AG10803 (cell line): ENCODE data around the gene PPM1D.

Experiments used
- DNase-seq: peaks from one replicate; pipeline ENCODE4 v3.0.0; 2010; ENCODE audit warnings: low read depth
- H3K4me3 ChIP-seq: 2 replicates; pipeline ENCODE4 v1.5.1; 2011; ENCODE audit warnings: mild to moderate bottlenecking, low read length, control low read depth
- TF ChIP-seq, protein P1 (sequence below): conservative IDR thresholded peaks from 2 replicates; pipeline ENCODE4 v1.5.1; 2011; ENCODE audit warnings: mild to moderate bottlenecking, low read length, control low read depth, inconsistent platforms

Gene PPM1D

DNA sequence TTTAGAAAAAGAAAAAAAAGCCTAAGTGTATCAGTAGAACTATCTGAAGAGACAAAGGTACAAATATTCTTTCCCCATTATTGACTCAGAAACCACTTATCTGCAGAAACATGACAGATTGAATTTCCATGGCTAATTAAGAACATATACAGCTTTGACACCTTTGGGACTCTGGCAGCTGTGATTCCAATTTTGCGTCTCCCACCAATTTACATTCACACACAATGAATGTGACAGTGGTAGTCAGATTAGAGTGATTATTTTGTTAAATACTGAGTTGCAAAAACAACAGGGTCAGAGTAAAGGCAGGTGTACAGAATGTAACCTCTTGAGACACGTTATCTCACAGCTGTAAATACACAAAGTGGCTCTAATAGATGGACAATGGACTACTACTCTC is 5.3 kb upstream of the PPM1D start:
- H3K4me3 ChIP-seq: no peak overlapping the region
- DNase-seq: no peak
- TF ChIP-seq, protein P1, sequence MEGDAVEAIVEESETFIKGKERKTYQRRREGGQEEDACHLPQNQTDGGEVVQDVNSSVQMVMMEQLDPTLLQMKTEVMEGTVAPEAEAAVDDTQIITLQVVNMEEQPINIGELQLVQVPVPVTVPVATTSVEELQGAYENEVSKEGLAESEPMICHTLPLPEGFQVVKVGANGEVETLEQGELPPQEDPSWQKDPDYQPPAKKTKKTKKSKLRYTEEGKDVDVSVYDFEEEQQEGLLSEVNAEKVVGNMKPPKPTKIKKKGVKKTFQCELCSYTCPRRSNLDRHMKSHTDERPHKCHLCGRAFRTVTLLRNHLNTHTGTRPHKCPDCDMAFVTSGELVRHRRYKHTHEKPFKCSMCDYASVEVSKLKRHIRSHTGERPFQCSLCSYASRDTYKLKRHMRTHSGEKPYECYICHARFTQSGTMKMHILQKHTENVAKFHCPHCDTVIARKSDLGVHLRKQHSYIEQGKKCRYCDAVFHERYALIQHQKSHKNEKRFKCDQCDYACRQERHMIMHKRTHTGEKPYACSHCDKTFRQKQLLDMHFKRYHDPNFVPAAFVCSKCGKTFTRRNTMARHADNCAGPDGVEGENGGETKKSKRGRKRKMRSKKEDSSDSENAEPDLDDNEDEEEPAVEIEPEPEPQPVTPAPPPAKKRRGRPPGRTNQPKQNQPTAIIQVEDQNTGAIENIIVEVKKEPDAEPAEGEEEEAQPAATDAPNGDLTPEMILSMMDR: no peak

DNA sequence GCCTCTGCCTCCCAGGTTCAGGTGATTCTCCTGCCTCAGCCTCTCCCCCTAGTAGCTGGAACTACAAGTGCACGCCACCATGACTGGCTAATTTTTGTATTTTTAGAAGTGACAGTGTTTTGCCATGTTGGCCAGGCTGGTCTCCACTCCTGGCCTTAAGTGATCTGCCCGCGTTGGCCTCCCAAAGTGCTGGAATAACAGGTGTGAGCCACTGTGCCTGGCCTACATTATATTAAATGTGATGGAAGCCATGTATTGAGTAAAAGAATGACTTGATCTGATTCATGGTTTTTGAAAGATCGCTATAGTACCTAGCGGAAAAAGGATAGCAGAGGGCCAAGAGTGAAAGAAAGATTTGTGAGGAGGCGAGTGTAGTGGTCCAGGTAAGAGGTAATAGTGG is 2.7 kb upstream of the PPM1D start:
- no peak for DNase-seq
- no peak overlapping the region for H3K4me3 ChIP-seq
- TF ChIP-seq, protein P1: no peak

DNA sequence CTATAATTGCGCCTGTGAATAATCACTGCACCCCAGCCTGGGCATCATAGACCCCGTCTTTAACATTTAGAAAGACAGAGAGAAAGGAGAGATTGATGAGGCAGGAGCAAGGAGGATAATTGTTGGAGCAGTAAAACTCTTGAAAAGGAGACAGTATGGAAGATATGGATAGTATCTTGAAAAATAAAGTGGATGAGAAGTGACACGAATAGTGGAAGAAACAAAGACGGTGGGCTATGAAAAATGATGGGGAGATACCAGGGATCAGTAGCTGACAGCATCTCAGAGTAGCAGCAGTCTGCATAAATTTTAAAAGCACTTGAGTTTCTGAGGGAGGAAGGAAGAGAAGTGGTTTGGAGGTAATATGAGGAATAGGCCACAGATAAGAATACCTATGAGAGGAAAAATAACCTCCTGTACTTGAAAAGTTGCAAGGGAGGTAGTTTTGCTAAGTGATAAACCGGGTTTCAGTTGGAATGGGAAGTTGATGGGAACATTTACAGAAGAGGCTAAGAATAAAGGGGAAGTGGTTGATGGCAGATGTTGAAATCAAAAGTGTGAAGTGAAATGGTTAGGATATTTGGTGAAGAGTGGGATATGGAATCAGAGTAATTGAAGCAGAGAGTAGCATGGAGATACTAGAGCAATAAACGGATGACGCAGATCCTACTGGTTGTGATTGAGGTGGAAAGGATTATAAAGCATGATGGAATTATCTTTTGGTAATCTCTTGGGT is 1.8 kb upstream of the PPM1D start:
- no peak overlapping the region for H3K4me3 ChIP-seq
- no peak for DNase-seq
- TF ChIP-seq, protein P1: no peak

DNA sequence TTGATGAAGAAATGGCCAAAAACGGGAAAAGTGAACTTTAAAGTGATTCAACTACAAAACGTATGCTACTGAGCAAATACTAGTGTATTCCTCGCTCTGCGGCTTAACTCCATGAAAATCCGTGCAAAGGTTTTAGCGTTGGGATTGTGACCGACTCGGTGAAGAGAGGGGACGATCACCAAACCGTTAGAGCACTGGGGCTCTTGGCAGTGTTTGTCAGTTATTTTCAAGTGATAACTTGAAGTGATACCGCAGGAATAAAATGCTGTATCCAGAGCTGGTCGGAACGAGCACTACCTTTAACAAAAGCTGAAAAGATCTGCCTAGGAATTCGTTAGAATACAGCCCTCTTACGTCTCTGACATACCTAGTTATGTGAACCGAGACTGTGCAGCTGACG is 773 bp upstream of the PPM1D start:
- TF ChIP-seq, protein P1: no peak
- peak overlapping the region; percentile 92 for H3K4me3 ChIP-seq
- DNase-seq: no peak

DNA sequence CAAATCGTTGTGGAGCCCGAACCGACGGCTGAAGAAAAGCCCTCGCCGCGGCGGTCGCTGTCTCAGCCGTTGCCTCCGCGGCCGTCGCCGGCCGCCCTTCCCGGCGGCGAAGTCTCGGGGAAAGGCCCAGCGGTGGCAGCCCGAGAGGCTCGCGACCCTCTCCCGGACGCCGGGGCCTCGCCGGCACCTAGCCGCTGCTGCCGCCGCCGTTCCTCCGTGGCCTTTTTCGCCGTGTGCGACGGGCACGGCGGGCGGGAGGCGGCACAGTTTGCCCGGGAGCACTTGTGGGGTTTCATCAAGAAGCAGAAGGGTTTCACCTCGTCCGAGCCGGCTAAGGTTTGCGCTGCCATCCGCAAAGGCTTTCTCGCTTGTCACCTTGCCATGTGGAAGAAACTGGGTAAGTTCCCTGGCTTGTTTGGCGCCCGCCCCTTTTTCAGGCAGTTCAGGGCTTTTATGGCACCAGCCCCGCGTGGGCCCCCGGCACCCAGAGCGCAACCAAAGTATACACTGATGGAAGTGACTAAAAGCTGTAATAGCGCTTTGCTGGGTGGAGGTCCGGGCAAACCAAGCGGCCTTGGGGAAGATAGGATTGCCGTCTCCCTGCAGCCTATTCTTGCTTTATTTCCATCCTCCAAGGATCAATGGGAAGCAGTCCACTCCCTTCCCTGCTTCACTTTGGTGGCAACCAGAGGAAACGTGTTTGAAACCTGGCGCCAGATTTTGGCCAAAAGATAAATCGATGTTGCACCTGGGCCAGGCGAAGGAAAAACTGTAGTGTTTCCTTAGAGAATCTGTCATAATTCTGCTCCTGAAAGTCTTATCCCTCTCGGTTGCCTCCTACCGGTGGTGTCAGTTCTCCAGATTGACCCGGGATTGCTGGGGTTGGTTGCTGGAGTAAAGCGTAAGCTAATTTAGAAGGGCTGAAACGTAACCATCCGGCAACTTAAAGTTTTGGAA is 775 bp downstream of the PPM1D start:
- peak overlapping the region; percentile 72 for H3K4me3 ChIP-seq
- TF ChIP-seq, protein P1: peak; percentile 93
- peak; percentile 82 for DNase-seq

DNA sequence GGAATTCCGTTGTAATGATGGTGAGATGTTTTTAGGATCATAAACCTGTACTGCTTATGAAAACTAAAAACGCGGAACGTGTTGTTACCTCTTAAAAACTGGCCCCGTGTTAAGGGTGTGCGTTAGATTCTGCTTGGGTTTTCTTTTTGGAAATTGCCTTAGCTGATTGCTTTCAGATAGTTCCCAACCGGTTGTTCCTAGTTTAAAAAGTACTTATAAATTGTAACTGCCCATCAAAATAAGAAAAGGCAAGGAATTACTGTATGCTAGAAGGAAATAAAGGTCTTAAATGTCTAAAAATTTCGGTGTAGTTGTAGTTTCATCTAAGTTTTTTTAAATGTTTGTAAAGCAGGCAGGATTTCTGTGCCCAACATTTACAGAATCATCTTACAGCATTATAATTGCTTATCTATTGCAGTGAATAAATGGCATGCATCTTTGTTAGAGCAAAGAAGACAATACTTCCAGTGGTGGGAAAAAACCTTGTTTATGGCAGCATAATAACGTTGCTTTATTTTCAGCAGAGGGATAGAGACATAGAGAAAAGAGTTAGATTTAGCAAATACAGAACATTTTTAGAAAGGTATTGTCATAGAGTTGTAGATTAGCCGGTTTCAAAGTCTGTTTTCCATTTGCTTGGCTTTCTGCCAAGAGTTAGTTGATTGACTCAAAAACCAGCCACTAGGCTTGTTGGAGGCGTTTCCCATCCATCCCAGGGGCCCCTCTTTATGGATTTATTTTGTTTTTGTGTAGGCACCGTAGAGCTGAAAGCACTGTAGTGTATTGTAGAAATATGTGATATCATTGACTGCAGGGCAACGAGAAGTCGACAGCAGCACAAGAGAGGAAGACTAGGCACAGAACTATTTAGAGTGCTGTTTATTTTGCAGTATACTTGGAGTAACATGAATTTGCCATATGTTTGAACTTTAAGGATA is 1.7 kb downstream of the PPM1D start:
- TF ChIP-seq, protein P1: no peak
- peak; percentile 70 for DNase-seq

More for the DNA sequence above, 1.7 kb downstream of the PPM1D start:
- H3K4me3 ChIP-seq: peak overlapping the region; percentile 72
